Karpas-422 (cell line): ENCODE data around the gene KRTAP5-1. TPM values are rescaled to one million over a fixed set of nuclear protein-coding genes. Genes with fewer than 3 reads are reported as not detected.

ENCODE experiments used
- DNase-seq: peaks from one replicate; pipeline ENCODE4 v3.0.0-alpha.2; 2015
- H2AFZ ChIP-seq: fragments of 200-600 bp; sonication (generic); 2 replicates; pipeline ENCODE4 v1.6.1; 2014; ENCODE audit warnings: antibody characterized with exemption, low read length, mixed read lengths
- H3K27ac ChIP-seq: fragments of 200-600 bp; sonication (generic); 2 replicates; pipeline ENCODE4 v1.5.1; 2014; ENCODE audit warnings: mild to moderate bottlenecking, low read length, moderate library complexity
- H3K27me3 ChIP-seq: fragments of 200-600 bp; sonication (generic); 2 replicates; pipeline ENCODE4 v1.6.1; 2014; ENCODE audit warnings: low read length, mixed read lengths
- H3K36me3 ChIP-seq: fragments of 200-600 bp; sonication (generic); 2 replicates; pipeline ENCODE4 v1.6.1; 2014; ENCODE audit warnings: low read length, mixed read lengths; ENCODE audit not compliant: insufficient read depth
- H3K4me1 ChIP-seq: fragments of 200-600 bp; sonication (generic); 2 replicates; pipeline ENCODE4 v1.6.1; 2014; ENCODE audit warnings: mild to moderate bottlenecking, low read length, mixed read lengths
- H3K4me2 ChIP-seq: fragments of 200-600 bp; sonication (generic); 2 replicates; pipeline ENCODE4 v1.6.1; 2014; ENCODE audit warnings: low read length, low read depth, mild to moderate bottlenecking; ENCODE audit not compliant: poor library complexity, severe bottlenecking
- H3K4me3 ChIP-seq: fragments of 200-600 bp; sonication (generic); 2 replicates; pipeline ENCODE4 v1.5.1; 2014; ENCODE audit warnings: mild to moderate bottlenecking, antibody characterized with exemption, low read length, mixed read lengths
- H3K79me2 ChIP-seq: fragments of 200-600 bp; sonication (generic); 2 replicates; pipeline ENCODE4 v1.6.1; 2014; ENCODE audit warnings: mild to moderate bottlenecking, low read length, mixed read lengths
- H3K9ac ChIP-seq: fragments of 200-600 bp; sonication (generic); 2 replicates; pipeline ENCODE4 v1.6.0; 2014; ENCODE audit warnings: low read length
- H3K9me2 ChIP-seq: fragments of 200-600 bp; sonication (generic), shearing (Covaris generic); replicated peaks from 2 replicates; pipeline ENCODE4 v1.6.0; 2014; ENCODE audit warnings: mild to moderate bottlenecking, low read length, moderate library complexity; ENCODE audit not compliant: insufficient read depth
- H3K9me3 ChIP-seq: fragments of 300-700, 200-600 bp; sonication (generic); 2 replicates; pipeline ENCODE4 v1.6.1; 2014; ENCODE audit warnings: low read length, mixed read lengths
- H4K20me1 ChIP-seq: fragments of 200-600 bp; sonication (generic); 2 replicates; pipeline ENCODE4 v1.6.1; 2014; ENCODE audit warnings: mild to moderate bottlenecking, antibody characterized with exemption, low read length, low read depth; ENCODE audit not compliant: insufficient read depth
- total RNA-seq: library from RNA; depleted of rRNA; stranded (reverse); fragments of >200 nt; shearing (Covaris generic); gene quantifications from 2 replicates; pipeline ENCODE4 v1.2.3, GENCODE V29; 2014; ENCODE audit warnings: low replicate concordance

The KRTAP5-1 gene
- total RNA-seq, 1 experiment from 2014 or later, result not detected

DNA sequence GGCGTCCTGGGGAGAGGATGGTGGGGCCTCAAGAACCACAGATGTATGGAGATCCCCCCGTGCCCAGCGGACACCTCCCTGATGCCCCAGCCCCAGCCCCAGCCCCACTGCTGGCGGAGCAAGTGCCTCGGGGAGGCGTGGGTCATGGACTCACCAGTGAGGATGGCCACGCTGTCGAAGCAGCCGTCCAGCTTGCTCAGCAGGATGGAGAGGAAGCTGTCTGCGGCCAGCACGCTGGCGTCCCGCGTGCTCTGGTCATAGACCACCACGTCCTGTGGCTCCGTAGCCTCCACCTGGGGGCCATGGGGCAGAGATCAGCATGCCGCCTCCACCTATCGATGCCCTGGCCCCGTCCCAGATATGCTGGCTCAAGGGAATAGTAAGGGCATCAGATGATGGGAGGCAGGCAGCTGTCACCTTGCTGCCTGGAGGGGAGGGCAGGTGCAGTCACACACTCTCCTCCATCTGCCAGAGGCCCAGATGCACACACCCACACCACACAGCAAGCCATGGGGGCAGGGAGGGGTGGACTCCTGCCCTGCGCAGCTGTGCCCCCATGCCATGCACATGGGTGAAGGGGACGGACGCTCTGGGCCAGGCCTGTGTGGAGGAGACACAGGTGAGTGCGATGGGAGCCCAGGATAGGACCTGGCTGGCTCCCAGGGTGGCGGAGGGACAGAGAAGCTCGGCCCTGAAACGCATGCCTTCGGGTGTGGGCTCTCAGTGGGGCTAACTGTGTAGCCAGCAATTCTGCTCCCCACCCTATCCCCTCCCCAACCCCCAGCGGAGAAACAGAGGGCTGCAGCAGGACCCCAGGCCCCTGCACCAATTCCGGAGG lies 21.2 kb downstream of the KRTAP5-1 start:
- Histone ChIP-seq H3K27me3 (no peaks in the 10 kb centered on the region), H3K9me2 (no peaks in the 10 kb centered on the region), H3K9me3 (no peaks in the 10 kb centered on the region), H3K4me2 (no peak overlapping the region), H3K4me3 (no peak overlapping the region), H3K79me2 (no peaks in the 10 kb centered on the region), H2AFZ (no peak overlapping the region), H3K9ac (no peak overlapping the region), H3K36me3 (no peaks in the 10 kb centered on the region), H4K20me1 (peaks cover 25% of the 10 kb centered on the region), H3K4me1 (peaks cover 10% of the 10 kb centered on the region), H3K27ac (no peak overlapping the region)
- DNase-seq, result no peak

DNA sequence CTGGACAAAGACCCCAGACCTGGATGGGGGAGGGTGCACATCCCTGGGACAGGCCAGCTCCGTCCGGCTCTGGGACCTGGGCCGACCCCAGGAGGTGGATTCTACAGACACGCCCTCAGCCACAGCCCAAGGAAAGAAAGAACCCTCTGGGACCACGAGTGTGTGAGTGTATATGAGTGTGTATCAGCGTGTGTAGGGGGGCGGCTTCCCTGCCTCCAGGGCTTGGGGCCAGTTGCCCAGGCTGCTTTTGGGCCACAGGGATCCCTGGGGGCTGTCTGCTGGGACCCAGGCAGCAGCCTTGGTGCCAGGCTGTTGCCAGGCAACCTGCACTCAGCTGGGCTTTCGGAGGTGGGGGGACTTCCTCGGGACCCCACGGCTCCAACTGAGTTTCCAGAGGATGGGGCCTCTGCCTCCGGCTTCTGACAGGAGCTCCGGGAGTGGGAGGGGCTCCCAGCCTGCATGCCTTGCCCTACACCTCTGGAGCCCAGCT lies 21.9 kb downstream of the KRTAP5-1 start:
- Histone ChIP-seq H3K4me2 (no peak overlapping the region), H3K36me3 (no peaks in the 10 kb centered on the region), H2AFZ (no peak overlapping the region), H3K27ac (no peak overlapping the region), H3K9me2 (no peaks in the 10 kb centered on the region), H3K4me1 (peaks cover 5% of the 10 kb centered on the region), H3K9ac (no peak overlapping the region), H3K27me3 (no peaks in the 10 kb centered on the region), H3K9me3 (no peaks in the 10 kb centered on the region), H3K4me3 (no peak overlapping the region), H3K79me2 (no peaks in the 10 kb centered on the region), H4K20me1 (peaks cover 20% of the 10 kb centered on the region; the same call in 1 of the 2 replicates)
- DNase-seq, result no peak

DNA sequence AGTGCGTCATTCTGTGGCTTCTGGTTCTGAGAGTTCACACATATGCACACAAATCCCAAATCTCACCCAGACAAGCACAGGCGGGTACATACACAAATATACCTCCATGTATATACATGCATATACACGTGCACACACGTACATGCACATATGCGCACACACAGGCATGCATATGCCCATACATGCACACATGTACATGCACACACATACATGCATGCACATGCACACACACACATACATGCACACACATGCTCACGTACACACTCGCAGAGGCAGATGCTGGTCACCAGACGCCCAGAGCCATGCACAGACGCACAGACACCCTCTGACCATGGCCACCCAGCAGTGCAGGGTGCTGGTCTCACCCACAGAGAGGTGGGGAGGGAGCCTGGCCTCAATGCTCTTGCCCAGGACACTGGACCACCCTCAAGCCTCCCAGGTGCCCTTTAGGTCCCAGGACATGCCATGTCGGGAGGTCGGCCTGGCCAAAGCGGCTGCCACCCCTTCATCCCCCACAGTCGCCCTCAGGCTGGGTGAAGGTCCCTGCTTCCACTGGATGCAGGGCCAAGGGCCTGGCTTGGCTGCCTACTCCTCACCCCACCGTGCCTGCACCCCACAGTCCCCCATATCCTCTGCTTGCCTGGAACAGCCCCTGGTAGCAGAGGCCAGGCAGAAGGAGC lies 22.5 kb downstream of the KRTAP5-1 start:
- no peak overlapping the region for H3K27ac ChIP-seq
- peaks cover 20% of the 10 kb centered on the region; the same call in 1 of the 2 replicates for H4K20me1 ChIP-seq
- no peak overlapping the region for H2AFZ ChIP-seq
- no peak overlapping the region for H3K9ac ChIP-seq
- no peaks in the 10 kb centered on the region for H3K27me3 ChIP-seq
- no peaks in the 10 kb centered on the region for H3K9me2 ChIP-seq
- H3K9me3 ChIP-seq, result no peaks in the 10 kb centered on the region
- no peak for DNase-seq
- H3K4me2 ChIP-seq, result no peak overlapping the region
- no peaks in the 10 kb centered on the region for H3K36me3 ChIP-seq
- no peak overlapping the region for H3K4me3 ChIP-seq
- no peaks in the 10 kb centered on the region for H3K4me1 ChIP-seq
- no peaks in the 10 kb centered on the region for H3K79me2 ChIP-seq

DNA sequence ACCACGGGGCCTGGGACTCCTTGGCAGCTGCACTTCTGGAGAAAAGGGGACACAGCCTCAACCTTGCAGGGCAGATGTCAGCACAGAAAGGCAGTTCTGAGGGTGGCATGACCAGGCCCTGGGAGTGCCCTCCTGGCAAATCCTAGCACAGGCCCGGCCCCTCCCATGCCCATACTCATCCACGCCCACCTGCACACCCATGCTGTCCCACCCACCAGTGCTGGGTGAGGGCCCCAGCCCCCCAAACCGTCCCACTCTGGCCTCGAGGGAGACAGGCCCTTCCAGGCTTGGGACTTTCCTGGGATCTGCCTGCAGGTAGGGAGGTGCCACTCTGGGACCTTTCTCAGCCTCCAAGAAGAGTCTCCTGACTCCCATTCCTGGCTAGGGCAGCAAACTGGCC lies 23.1 kb downstream of the KRTAP5-1 start:
- no peaks in the 10 kb centered on the region for H3K27me3 ChIP-seq
- H2AFZ ChIP-seq, result no peak overlapping the region
- no peaks in the 10 kb centered on the region for H3K9me2 ChIP-seq
- H3K4me3 ChIP-seq, result no peak overlapping the region
- no peak for DNase-seq
- H3K27ac ChIP-seq, result no peak overlapping the region
- H4K20me1 ChIP-seq, result peaks cover 14% of the 10 kb centered on the region; the same call in 1 of the 2 replicates
- no peaks in the 10 kb centered on the region for H3K79me2 ChIP-seq
- H3K4me2 ChIP-seq, result no peak overlapping the region
- H3K36me3 ChIP-seq, result no peaks in the 10 kb centered on the region
- no peaks in the 10 kb centered on the region for H3K4me1 ChIP-seq
- no peaks in the 10 kb centered on the region for H3K9me3 ChIP-seq
- no peak overlapping the region for H3K9ac ChIP-seq

DNA sequence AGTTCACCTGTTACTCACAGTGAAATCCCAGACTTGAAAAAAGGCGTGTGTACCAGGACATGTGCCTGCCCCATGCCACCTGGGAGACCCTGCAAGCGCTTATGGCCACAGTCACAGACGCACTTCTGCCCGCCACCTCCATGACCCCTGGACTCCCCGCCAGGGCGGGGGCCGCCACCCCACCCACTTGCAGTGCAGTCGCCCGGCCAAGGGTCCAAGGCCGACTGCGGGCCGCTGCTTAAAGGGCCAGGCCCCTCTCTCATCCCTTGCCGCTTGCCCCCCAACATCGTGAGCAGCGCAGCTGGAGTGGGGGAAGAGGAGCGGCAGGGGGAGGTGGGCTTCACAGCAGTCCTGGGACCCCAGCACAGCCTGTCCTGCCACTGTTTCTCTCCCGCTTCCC lies 23.8 kb downstream of the KRTAP5-1 start:
- Histone ChIP-seq H3K9me2 (no peaks in the 10 kb centered on the region), H3K9ac (no peak overlapping the region), H4K20me1 (peaks cover 8% of the 10 kb centered on the region; the same call in 1 of the 2 replicates), H3K27me3 (no peaks in the 10 kb centered on the region), H3K36me3 (no peaks in the 10 kb centered on the region), H3K4me2 (no peak overlapping the region), H3K4me3 (no peak overlapping the region), H3K4me1 (no peaks in the 10 kb centered on the region), H3K79me2 (no peaks in the 10 kb centered on the region), H2AFZ (no peak overlapping the region), H3K9me3 (no peaks in the 10 kb centered on the region), H3K27ac (no peak overlapping the region)
- no peak for DNase-seq

DNA sequence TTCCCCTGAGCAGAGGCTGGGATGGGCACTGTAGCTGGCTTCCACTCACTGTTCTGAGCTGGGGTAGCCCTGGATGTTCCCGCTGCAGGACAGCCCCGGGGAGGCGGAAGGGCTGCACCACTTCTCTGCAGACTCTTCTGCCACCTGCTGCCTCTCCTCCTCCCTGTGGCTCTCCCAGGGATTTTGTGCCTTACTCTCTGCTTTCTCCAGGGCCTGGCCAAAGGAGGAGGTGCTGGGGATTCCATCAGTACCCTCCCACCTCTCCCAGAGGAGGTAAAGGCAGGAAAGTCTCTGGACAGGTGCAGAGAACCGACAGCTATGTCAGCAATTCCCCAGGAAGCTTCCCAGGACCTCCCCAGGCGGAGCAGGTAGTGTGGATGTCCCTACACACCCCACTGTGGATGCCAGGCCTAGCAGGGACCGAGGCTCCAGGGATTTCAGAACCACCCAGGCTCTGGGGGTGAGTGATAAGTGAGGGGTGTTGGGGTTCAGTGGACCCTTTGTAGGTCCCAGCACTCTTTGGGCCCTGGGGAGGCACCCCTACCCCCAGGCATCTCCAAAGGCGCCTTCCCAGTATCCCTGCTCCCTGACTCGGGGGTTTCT lies 24.3 kb downstream of the KRTAP5-1 start:
- no peaks in the 10 kb centered on the region for H3K79me2 ChIP-seq
- no peak for DNase-seq
- H3K4me1 ChIP-seq, result no peaks in the 10 kb centered on the region
- no peak overlapping the region for H3K9ac ChIP-seq
- H3K4me2 ChIP-seq, result no peak overlapping the region
- H4K20me1 ChIP-seq, result peaks cover 8% of the 10 kb centered on the region; the same call in 1 of the 2 replicates
- no peak overlapping the region for H2AFZ ChIP-seq
- no peak overlapping the region for H3K4me3 ChIP-seq
- H3K9me2 ChIP-seq, result no peaks in the 10 kb centered on the region
- H3K27me3 ChIP-seq, result no peaks in the 10 kb centered on the region
- H3K36me3 ChIP-seq, result no peaks in the 10 kb centered on the region
- no peak overlapping the region for H3K27ac ChIP-seq
- no peaks in the 10 kb centered on the region for H3K9me3 ChIP-seq

DNA sequence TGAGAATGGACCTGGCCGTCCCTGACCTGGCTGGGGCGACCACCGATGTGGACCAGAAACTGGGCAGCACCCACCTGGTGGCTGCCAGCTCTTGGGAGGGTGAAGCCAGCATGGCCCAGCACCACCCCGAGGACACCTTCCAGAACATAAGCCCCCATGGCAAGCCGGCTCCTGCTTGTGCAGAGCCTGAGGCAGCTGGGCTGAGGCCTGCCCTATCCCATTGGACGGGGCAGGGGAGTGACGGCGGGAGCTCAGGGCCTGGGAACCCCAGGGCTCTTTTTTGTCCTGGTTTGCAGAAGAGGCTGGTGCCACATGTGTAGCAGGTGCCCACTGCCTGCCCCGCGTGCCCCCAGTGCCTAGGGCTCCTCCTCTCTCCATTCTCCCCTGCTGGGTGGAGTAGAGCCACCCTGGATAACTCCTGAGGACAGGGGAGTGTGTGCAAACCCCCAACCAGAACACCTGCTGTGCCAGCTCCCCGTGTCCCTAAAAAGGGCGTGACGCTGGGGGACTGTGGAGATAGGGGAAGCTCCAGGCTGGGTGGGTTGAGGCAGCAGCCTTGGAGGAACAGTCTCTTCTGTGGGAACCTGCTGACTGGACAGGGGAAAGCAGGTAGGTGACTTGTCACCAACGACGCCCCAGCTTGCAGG lies 25.0 kb downstream of the KRTAP5-1 start:
- DNase-seq, result no peak
- no peak overlapping the region for H3K4me2 ChIP-seq

More for the DNA sequence above, 25.0 kb downstream of the KRTAP5-1 start:
- no peak overlapping the region for H3K9ac ChIP-seq
- no peak overlapping the region for H2AFZ ChIP-seq
- H3K27me3 ChIP-seq, result no peaks in the 10 kb centered on the region
- H3K79me2 ChIP-seq, result no peaks in the 10 kb centered on the region
- no peaks in the 10 kb centered on the region for H3K9me2 ChIP-seq
- H3K9me3 ChIP-seq, result no peaks in the 10 kb centered on the region
- H4K20me1 ChIP-seq, result peaks cover 7% of the 10 kb centered on the region; the same call in 1 of the 2 replicates
- H3K27ac ChIP-seq, result no peak overlapping the region
- H3K4me3 ChIP-seq, result no peak overlapping the region
- H3K36me3 ChIP-seq, result no peaks in the 10 kb centered on the region
- no peaks in the 10 kb centered on the region for H3K4me1 ChIP-seq
